SK-N-SH (cell line): ENCODE measurements around the gene TUBD1. TPM values are rescaled to one million over a fixed set of nuclear protein-coding genes. Genes with fewer than 3 reads are reported as not detected.

Source experiments
- CTCF ChIA-PET: fragments of 300-600, 350-600 bp; formaldehyde crosslinking; extraction: SDS; loops from one replicate; lab custom pipeline; 2021; lab: Yijun Ruan, JAX
- POLR2A ChIA-PET: fragments of 350-600 bp; sonication (Branson Sonifier 250); formaldehyde crosslinking; extraction: SDS; loops from one replicate; lab custom pipeline; 2020; ENCODE audit warnings: antibody characterized with exemption, inconsistent platforms; lab: Yijun Ruan, JAX
- DNase-seq: peaks from one replicate; pipeline ENCODE4 v3.0.0; 2012
- H2AFZ ChIP-seq: fragments of 200-600 bp; sonication (generic); 2 replicates; pipeline ENCODE4 v1.8.1; 2016; ENCODE audit warnings: antibody characterized with exemption, mild to moderate bottlenecking, low read depth
- H3F3A ChIP-seq: fragments of 200-600 bp; sonication (generic); replicated peaks from 2 replicates; pipeline ENCODE3; 2016; ENCODE audit warnings: antibody characterized with exemption, mild to moderate bottlenecking; ENCODE audit not compliant: insufficient read depth
- H3K27ac ChIP-seq, 2 experiments: fragments of 200-500 bp in 1 of 2; fragments of 200-600 bp in 1 of 2; sonication (Bioruptor generic) in 1 of 2; sonication (generic), shearing (Covaris generic) in 1 of 2; 2 replicates each; pipeline versions ENCODE4 v1.5.1 to v1.6.1; 2014 to 2016; ENCODE audit warnings: low read depth in 2 of 2, inconsistent platforms in 1 of 2, low read length in 1 of 2, mild to moderate bottlenecking in 1 of 2, mixed read lengths in 1 of 2
- H3K27me3 ChIP-seq: fragments of 200-600 bp; sonication (generic), shearing (Covaris generic); 2 replicates; pipeline ENCODE4 v1.6.1; 2016; ENCODE audit warnings: mixed run types; ENCODE audit not compliant: insufficient read depth
- H3K36me3 ChIP-seq, 2 experiments: fragments of 200-500 bp in 1 of 2; fragments of 200-600 bp in 1 of 2; sonication (Bioruptor generic) in 1 of 2; sonication (generic) in 1 of 2; replicated peaks in 1 of 2; 2 replicates each; pipeline versions ENCODE3 to v1.5.1; 2014 to 2016; ENCODE audit warnings: low read length in 1 of 2, mild to moderate bottlenecking in 1 of 2; ENCODE audit not compliant: insufficient read depth in 2 of 2, control insufficient read depth in 1 of 2
- H3K4me1 ChIP-seq, 2 experiments: fragments of 200-500 bp in 1 of 2; fragments of 200-600 bp in 1 of 2; sonication (Bioruptor generic) in 1 of 2; sonication (generic), shearing (Covaris generic) in 1 of 2; 2 replicates each; pipeline versions ENCODE4 v1.5.1 to v1.6.1; 2014 to 2016; ENCODE audit warnings: low read depth in 1 of 2, low read length in 1 of 2, mixed run types in 1 of 2; ENCODE audit not compliant: insufficient read depth in 2 of 2, control insufficient read depth in 1 of 2
- H3K4me2 ChIP-seq: fragments of 200-600 bp; sonication (generic), shearing (Covaris generic); 2 replicates; pipeline ENCODE4 v1.6.1; 2017; ENCODE audit warnings: mixed run types
- H3K4me3 ChIP-seq, 2 experiments: fragments of 200-500 bp in 1 of 2; fragments of 200-600 bp in 1 of 2; sonication (Bioruptor generic) in 1 of 2; sonication (generic), shearing (Covaris generic) in 1 of 2; 2 replicates each; pipeline versions ENCODE4 v1.5.1 to v1.8.1; 2014 to 2016; ENCODE audit warnings: low read depth in 2 of 2, inconsistent platforms in 1 of 2, low read length in 1 of 2, mild to moderate bottlenecking in 1 of 2, mixed read lengths in 1 of 2, moderate library complexity in 1 of 2
- H3K79me2 ChIP-seq: fragments of 200-600 bp; sonication (generic); 2 replicates; pipeline ENCODE4 v1.8.1; 2017; ENCODE audit warnings: mild to moderate bottlenecking; ENCODE audit not compliant: insufficient read depth
- H3K9ac ChIP-seq: fragments of 200-600 bp; sonication (generic); 2 replicates; pipeline ENCODE4 v1.6.1; 2017; ENCODE audit warnings: mixed run types
- H3K9me2 ChIP-seq: fragments of 200-600 bp; sonication (generic); 2 replicates; pipeline ENCODE4 v1.6.1; 2017; ENCODE audit warnings: mixed run types
- H3K9me3 ChIP-seq: fragments of 200-600 bp; sonication (generic); 2 replicates; pipeline ENCODE4 v1.6.1; 2017; ENCODE audit warnings: mixed run types, mild to moderate bottlenecking, moderate library complexity
- H4K20me1 ChIP-seq: fragments of 200-600 bp; sonication (generic); 2 replicates; pipeline ENCODE4 v1.6.1; 2017; ENCODE audit warnings: mild to moderate bottlenecking, mixed run types; ENCODE audit not compliant: insufficient read depth
- ELF1 ChIP-seq: IDR thresholded peaks from 2 replicates; pipeline ENCODE4 v1.4.0; 2012
- EP300 ChIP-seq, 2 experiments: IDR thresholded peaks; 2 replicates each; pipeline versions ENCODE4 v1.4.0 to v1.6.1; 2012; ENCODE audit warnings: borderline replicate concordance in 1 of 2, low read depth in 1 of 2, low read length in 1 of 2
- FOSL2 ChIP-seq: IDR thresholded peaks from 2 replicates; pipeline ENCODE4 v1.4.0; 2012; ENCODE audit warnings: low read depth, mild to moderate bottlenecking, moderate library complexity, borderline replicate concordance
- GATA2 ChIP-seq: sonication (generic); formaldehyde crosslinking; IDR thresholded peaks from 2 replicates; pipeline ENCODE4 v1.5.0; 2020; ENCODE audit warnings: mild to moderate bottlenecking, missing genetic modification reagents
- JUND ChIP-seq: IDR thresholded peaks from 2 replicates; pipeline ENCODE4 v1.4.0; 2012
- NFIC ChIP-seq: IDR thresholded peaks from 2 replicates; pipeline ENCODE4 v1.4.0; 2012; ENCODE audit warnings: borderline replicate concordance
- POLR2AphosphoS5 ChIP-seq: IDR thresholded peaks from 2 replicates; pipeline ENCODE4 v1.6.1; 2012; ENCODE audit warnings: low read depth, low read length
- SIN3A ChIP-seq: IDR thresholded peaks from 2 replicates; pipeline ENCODE4 v1.6.1; 2012; ENCODE audit warnings: low read depth, mild to moderate bottlenecking, low read length, moderate library complexity, borderline replicate concordance
- TAF1 ChIP-seq: IDR thresholded peaks from 2 replicates; pipeline ENCODE4 v1.6.1; 2012; ENCODE audit warnings: low read depth, mild to moderate bottlenecking, low read length, moderate library complexity, borderline replicate concordance
- YY1 ChIP-seq: IDR thresholded peaks from 2 replicates; pipeline ENCODE4 v1.4.0; 2012; ENCODE audit warnings: low read depth, mild to moderate bottlenecking
- WGBS: methylation state at CpG from one replicate; pipeline ENCODE4 v1.1.6; 2017; ENCODE audit warnings: low lambda C conversion rate; 5-methylcytosine and 5-hydroxymethylcytosine counted together
- polyA plus RNA-seq, 3 experiments: library from polyadenylated mRNA; depleted of rRNA; stranded (reverse); fragments of >200 nt; gene quantifications; 2 replicates each; pipeline ENCODE4 v1.2.3, GENCODE V29; 2012
- TF ChIP-seq, protein P1 (sequence below): IDR thresholded peaks from 2 replicates; pipeline ENCODE4 v1.4.0; 2012; ENCODE audit warnings: low read depth
- TF ChIP-seq, protein P2 (sequence below): IDR thresholded peaks from 2 replicates; pipeline ENCODE4 v1.6.1; 2012; ENCODE audit warnings: mild to moderate bottlenecking, low read depth, low read length, moderate library complexity
- TF ChIP-seq, protein P3 (sequence below): fragments of 150-350 bp; IDR thresholded peaks from 2 replicates; pipeline ENCODE4 v1.6.1; 2016; ENCODE audit warnings: mild to moderate bottlenecking, low read depth, low read length
- TF ChIP-seq, protein P4 (sequence below): IDR thresholded peaks from 2 replicates; pipeline ENCODE4; 2012
- TF ChIP-seq, protein P5 (sequence below): IDR thresholded peaks from 2 replicates; pipeline ENCODE4 v1.4.0; 2012; ENCODE audit warnings: low read depth, borderline replicate concordance

Gene TUBD1
- polyA plus RNA-seq, 1 of the 3 experiments (the other 2 are of a cell fraction), result 3.2 TPM

DNA sequence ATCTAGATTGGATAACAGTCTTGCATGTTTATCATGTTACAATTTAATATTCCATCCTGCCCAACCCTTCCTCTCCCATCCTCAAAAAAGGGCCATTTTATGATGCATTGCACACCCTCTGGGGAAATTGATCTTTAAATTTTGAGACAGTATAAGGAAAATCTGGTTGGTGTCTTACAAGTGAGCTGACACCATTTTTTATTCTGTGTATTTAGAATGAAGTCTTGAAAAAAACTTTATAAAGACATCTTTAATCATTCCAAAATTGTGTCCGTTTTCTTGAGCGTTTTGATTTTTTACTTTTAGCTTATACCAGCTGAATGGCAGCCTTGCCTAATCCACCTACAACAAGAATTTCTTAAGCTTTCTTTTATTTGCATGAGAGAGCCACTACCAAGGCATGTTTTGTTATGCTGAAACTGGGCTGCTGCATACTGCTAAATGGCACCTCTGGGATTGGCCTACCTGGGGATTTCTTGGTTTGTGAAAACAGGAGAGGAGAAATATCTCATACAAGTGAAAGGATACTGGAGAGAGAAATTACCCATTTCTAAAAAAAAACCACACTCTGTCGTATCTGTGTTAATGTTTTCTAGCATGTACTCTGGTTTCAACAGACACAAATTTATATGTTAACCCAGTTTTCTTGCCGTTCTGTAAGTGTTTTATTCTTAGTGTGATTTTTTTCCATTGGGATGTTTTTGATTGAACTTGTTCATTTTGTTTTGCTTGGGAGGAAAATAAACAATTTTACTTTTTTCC lies 52.2 kb downstream of the TUBD1 start (continued):
- TF ChIP-seq, protein P1, sequence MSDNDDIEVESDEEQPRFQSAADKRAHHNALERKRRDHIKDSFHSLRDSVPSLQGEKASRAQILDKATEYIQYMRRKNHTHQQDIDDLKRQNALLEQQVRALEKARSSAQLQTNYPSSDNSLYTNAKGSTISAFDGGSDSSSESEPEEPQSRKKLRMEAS, result 0 out of 2 replicates have a peak, but pooled peaks have one; percentile 2
- peak; percentile 33 for TF ChIP-seq TAF1
- TF ChIP-seq, protein P2, sequence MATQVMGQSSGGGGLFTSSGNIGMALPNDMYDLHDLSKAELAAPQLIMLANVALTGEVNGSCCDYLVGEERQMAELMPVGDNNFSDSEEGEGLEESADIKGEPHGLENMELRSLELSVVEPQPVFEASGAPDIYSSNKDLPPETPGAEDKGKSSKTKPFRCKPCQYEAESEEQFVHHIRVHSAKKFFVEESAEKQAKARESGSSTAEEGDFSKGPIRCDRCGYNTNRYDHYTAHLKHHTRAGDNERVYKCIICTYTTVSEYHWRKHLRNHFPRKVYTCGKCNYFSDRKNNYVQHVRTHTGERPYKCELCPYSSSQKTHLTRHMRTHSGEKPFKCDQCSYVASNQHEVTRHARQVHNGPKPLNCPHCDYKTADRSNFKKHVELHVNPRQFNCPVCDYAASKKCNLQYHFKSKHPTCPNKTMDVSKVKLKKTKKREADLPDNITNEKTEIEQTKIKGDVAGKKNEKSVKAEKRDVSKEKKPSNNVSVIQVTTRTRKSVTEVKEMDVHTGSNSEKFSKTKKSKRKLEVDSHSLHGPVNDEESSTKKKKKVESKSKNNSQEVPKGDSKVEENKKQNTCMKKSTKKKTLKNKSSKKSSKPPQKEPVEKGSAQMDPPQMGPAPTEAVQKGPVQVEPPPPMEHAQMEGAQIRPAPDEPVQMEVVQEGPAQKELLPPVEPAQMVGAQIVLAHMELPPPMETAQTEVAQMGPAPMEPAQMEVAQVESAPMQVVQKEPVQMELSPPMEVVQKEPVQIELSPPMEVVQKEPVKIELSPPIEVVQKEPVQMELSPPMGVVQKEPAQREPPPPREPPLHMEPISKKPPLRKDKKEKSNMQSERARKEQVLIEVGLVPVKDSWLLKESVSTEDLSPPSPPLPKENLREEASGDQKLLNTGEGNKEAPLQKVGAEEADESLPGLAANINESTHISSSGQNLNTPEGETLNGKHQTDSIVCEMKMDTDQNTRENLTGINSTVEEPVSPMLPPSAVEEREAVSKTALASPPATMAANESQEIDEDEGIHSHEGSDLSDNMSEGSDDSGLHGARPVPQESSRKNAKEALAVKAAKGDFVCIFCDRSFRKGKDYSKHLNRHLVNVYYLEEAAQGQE, result peak; percentile 53
- TF ChIP-seq, protein P3, sequence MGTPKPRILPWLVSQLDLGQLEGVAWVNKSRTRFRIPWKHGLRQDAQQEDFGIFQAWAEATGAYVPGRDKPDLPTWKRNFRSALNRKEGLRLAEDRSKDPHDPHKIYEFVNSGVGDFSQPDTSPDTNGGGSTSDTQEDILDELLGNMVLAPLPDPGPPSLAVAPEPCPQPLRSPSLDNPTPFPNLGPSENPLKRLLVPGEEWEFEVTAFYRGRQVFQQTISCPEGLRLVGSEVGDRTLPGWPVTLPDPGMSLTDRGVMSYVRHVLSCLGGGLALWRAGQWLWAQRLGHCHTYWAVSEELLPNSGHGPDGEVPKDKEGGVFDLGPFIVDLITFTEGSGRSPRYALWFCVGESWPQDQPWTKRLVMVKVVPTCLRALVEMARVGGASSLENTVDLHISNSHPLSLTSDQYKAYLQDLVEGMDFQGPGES, result no peak
- peak; percentile 69 for TF ChIP-seq POLR2AphosphoS5

DNA sequence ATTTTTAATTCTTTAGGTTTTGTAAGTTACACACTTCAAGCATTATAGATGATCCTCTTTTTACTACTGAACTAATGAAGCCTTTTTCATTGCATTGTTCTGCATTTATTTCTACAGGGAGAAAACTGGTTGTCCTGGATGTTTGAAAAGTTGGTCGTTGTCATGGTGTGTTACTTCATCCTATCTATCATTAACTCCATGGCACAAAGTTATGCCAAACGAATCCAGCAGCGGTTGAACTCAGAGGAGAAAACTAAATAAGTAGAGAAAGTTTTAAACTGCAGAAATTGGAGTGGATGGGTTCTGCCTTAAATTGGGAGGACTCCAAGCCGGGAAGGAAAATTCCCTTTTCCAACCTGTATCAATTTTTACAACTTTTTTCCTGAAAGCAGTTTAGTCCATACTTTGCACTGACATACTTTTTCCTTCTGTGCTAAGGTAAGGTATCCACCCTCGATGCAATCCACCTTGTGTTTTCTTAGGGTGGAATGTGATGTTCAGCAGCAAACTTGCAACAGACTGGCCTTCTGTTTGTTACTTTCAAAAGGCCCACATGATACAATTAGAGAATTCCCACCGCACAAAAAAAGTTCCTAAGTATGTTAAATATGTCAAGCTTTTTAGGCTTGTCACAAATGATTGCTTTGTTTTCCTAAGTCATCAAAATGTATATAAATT lies 53.0 kb downstream of the TUBD1 start:
- no peaks in the 10 kb centered on the region for H3K9me2 ChIP-seq
- peak overlapping the region; percentile 79 for H3K4me2 ChIP-seq
- peaks cover 71% of the 10 kb centered on the region for H3K79me2 ChIP-seq
- H4K20me1 ChIP-seq, result peaks cover 44% of the 10 kb centered on the region
- peak overlapping the region; percentile 95 to 100 for H3K27ac ChIP-seq
- H3K36me3 ChIP-seq, result peaks cover 27 to 46% of the 10 kb centered on the region in 2 experiments
- H3F3A ChIP-seq, result peaks cover 83% of the 10 kb centered on the region
- 6% methylated on average over 6 of the region's 6 CpGs for WGBS
- peaks cover 0 to 11% of the 10 kb centered on the region in 2 experiments; a peak in 2 of 4 replicates for H3K4me1 ChIP-seq
- H3K4me3 ChIP-seq, result peak overlapping the region; percentile 53 to 93
- no peak overlapping the region for H2AFZ ChIP-seq
- ChIA-PET CTCF (interaction anchor here (0.6 to 2.1 kb wide), 11 partner anchors 8 to 92 kb away, joined by 3 to 14 read pairs (median 3); no protein-coding TSS in a partner anchor), POLR2A (no interaction called here)
- no peaks in the 10 kb centered on the region for H3K27me3 ChIP-seq
- no peaks in the 10 kb centered on the region for H3K9me3 ChIP-seq
- H3K9ac ChIP-seq, result peak overlapping the region; percentile 100
- no peak for DNase-seq
- TF ChIP-seq FOSL2, result peak; percentile 26; the same call in 1 of the 2 replicates
- TF ChIP-seq, protein P1, result no peak
- no peak for TF ChIP-seq NFIC
- TF ChIP-seq ELF1, result 0 out of 2 replicates have a peak, but pooled peaks have one; percentile 14
- TF ChIP-seq GATA2 (CRISPR knock-in tag), result no peak
- peak; percentile 48; the same call in 1 of the 2 replicates for TF ChIP-seq YY1
- TF ChIP-seq, protein P4, sequence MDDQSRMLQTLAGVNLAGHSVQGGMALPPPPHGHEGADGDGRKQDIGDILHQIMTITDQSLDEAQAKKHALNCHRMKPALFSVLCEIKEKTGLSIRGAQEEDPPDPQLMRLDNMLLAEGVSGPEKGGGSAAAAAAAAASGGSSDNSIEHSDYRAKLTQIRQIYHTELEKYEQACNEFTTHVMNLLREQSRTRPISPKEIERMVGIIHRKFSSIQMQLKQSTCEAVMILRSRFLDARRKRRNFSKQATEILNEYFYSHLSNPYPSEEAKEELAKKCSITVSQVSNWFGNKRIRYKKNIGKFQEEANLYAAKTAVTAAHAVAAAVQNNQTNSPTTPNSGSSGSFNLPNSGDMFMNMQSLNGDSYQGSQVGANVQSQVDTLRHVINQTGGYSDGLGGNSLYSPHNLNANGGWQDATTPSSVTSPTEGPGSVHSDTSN, result peak; percentile 2; the same call in 1 of the 2 replicates
- TF ChIP-seq EP300 (IDR thresholded peaks at IDR 0.05; ENCODE audit: borderline replicate concordance in 1 of 2, low read depth in 1 of 2, low read length in 1 of 2), result no peak; a peak in 1 of 4 replicates
- TF ChIP-seq, protein P3, result no peak
- TF ChIP-seq, protein P5, sequence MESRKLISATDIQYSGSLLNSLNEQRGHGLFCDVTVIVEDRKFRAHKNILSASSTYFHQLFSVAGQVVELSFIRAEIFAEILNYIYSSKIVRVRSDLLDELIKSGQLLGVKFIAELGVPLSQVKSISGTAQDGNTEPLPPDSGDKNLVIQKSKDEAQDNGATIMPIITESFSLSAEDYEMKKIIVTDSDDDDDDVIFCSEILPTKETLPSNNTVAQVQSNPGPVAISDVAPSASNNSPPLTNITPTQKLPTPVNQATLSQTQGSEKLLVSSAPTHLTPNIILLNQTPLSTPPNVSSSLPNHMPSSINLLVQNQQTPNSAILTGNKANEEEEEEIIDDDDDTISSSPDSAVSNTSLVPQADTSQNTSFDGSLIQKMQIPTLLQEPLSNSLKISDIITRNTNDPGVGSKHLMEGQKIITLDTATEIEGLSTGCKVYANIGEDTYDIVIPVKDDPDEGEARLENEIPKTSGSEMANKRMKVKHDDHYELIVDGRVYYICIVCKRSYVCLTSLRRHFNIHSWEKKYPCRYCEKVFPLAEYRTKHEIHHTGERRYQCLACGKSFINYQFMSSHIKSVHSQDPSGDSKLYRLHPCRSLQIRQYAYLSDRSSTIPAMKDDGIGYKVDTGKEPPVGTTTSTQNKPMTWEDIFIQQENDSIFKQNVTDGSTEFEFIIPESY, result peak; percentile 63; the same call in 1 of the 2 replicates
- TF ChIP-seq POLR2AphosphoS5, result peak; percentile 70
- TF ChIP-seq JUND, result peak; percentile 2
- TF ChIP-seq SIN3A, result peak; percentile 81
